ENCODE data around the gene RAD54L. TPM values are rescaled to one million over a fixed set of nuclear protein-coding genes. Genes with fewer than 3 reads are reported as not detected.

RAD54L gene
- total and polyA plus RNA-seq, 2 donors from 2014 or later = 1.2 to 1.7 TPM

GRCh38 chr1:46256523-46256922 is 9.0 kb downstream of the RAD54L start:
- Histone ChIP-seq H3K27ac (ENCODE audit: low read depth in 2 of 2, low read length in 2 of 2) (no peak overlapping the region), H3K27me3 (ENCODE audit: control insufficient read depth, insufficient read depth, low read length) (no peaks in the 10 kb centered on the region), H3K9me3 (ENCODE audit: control insufficient read depth in 2 of 3, insufficient read depth in 1 of 3, low read length in 3 of 3) (no peaks in the 10 kb centered on the region), H3K9ac (ENCODE audit: low read length in 3 of 3) (no peak overlapping the region), H3K36me3 (ENCODE audit: control insufficient read depth in 2 of 3, insufficient read depth in 3 of 3, low read length in 3 of 3) (no peaks in the 10 kb centered on the region), H3K4me1 (ENCODE audit: control insufficient read depth in 2 of 3, insufficient read depth in 2 of 3, low read depth in 1 of 3, low read length in 3 of 3) (no peaks in the 10 kb centered on the region), H3K4me3 (ENCODE audit: low read length in 3 of 3) (no peak overlapping the region)
- intact Hi-C loops (cut with DNase I) = no loop called here
- no peak for FAIRE-seq
- TF ChIP-seq CTCF (IDR thresholded peaks at IDR 0.05; ENCODE audit: borderline replicate concordance, extremely low read depth, insufficient read depth) = no peak
- DNase-seq = no peak

GRCh38 chr1:46262508-46262907 is 14.9 kb downstream of the RAD54L start:
- Histone ChIP-seq H3K4me1 (ENCODE audit: control insufficient read depth in 2 of 3, insufficient read depth in 2 of 3, low read depth in 1 of 3, low read length in 3 of 3) (no peaks in the 10 kb centered on the region), H3K27me3 (ENCODE audit: control insufficient read depth, insufficient read depth, low read length) (no peaks in the 10 kb centered on the region), H3K4me3 (ENCODE audit: low read length in 3 of 3) (no peak overlapping the region), H3K9me3 (ENCODE audit: control insufficient read depth in 2 of 3, insufficient read depth in 1 of 3, low read length in 3 of 3) (no peaks in the 10 kb centered on the region), H3K9ac (ENCODE audit: low read length in 3 of 3) (no peak overlapping the region), H3K27ac (ENCODE audit: low read depth in 2 of 2, low read length in 2 of 2) (no peak overlapping the region), H3K36me3 (ENCODE audit: control insufficient read depth in 2 of 3, insufficient read depth in 3 of 3, low read length in 3 of 3) (no peaks in the 10 kb centered on the region)
- intact Hi-C loops (cut with DNase I) = no loop called here
- no peak for FAIRE-seq
- no peak for TF ChIP-seq CTCF (IDR thresholded peaks at IDR 0.05; ENCODE audit: borderline replicate concordance, extremely low read depth, insufficient read depth)
- DNase-seq = no peak

GRCh38 chr1:46263146-46263545 is 15.6 kb downstream of the RAD54L start:
- no peak for TF ChIP-seq CTCF (IDR thresholded peaks at IDR 0.05; ENCODE audit: borderline replicate concordance, extremely low read depth, insufficient read depth)
- Histone ChIP-seq H3K4me1 (ENCODE audit: control insufficient read depth in 2 of 3, insufficient read depth in 2 of 3, low read depth in 1 of 3, low read length in 3 of 3) (no peaks in the 10 kb centered on the region), H3K27ac (ENCODE audit: low read depth in 2 of 2, low read length in 2 of 2) (no peak overlapping the region), H3K9ac (ENCODE audit: low read length in 3 of 3) (no peak overlapping the region), H3K9me3 (ENCODE audit: control insufficient read depth in 2 of 3, insufficient read depth in 1 of 3, low read length in 3 of 3) (no peaks in the 10 kb centered on the region), H3K4me3 (ENCODE audit: low read length in 3 of 3) (no peak overlapping the region), H3K27me3 (ENCODE audit: control insufficient read depth, insufficient read depth, low read length) (no peaks in the 10 kb centered on the region), H3K36me3 (ENCODE audit: control insufficient read depth in 2 of 3, insufficient read depth in 3 of 3, low read length in 3 of 3) (no peaks in the 10 kb centered on the region)
- FAIRE-seq = no peak
- no peak for DNase-seq
- intact Hi-C loops (cut with DNase I) = no loop called here

GRCh38 chr1:46268578-46268977 is 21.0 kb downstream of the RAD54L start:
- intact Hi-C loops (cut with DNase I) = no loop called here
- no peak for TF ChIP-seq CTCF (IDR thresholded peaks at IDR 0.05; ENCODE audit: borderline replicate concordance, extremely low read depth, insufficient read depth)

More at GRCh38 chr1:46268578-46268977, 21.0 kb downstream of the RAD54L start:
- no peak overlapping the region for H3K4me3 ChIP-seq (ENCODE audit: low read length in 3 of 3)
- DNase-seq (no peak), FAIRE-seq (no peak)
- H3K4me1 ChIP-seq (ENCODE audit: control insufficient read depth in 2 of 3, insufficient read depth in 2 of 3, low read depth in 1 of 3, low read length in 3 of 3) = no peaks in the 10 kb centered on the region
- H3K27me3 ChIP-seq (ENCODE audit: control insufficient read depth, insufficient read depth, low read length) = no peaks in the 10 kb centered on the region
- no peak overlapping the region for H3K27ac ChIP-seq (ENCODE audit: low read depth in 2 of 2, low read length in 2 of 2)
- no peaks in the 10 kb centered on the region for H3K9me3 ChIP-seq (ENCODE audit: control insufficient read depth in 2 of 3, insufficient read depth in 1 of 3, low read length in 3 of 3)
- no peaks in the 10 kb centered on the region for H3K36me3 ChIP-seq (ENCODE audit: control insufficient read depth in 2 of 3, insufficient read depth in 3 of 3, low read length in 3 of 3)
- H3K9ac ChIP-seq (ENCODE audit: low read length in 3 of 3) = no peak overlapping the region
